Measurements from ENCODE around the gene CDC25B.
A peak's percentile ranks its signal among the peaks of the same experiment; 100 is the strongest.

The CDC25B gene

DNA sequence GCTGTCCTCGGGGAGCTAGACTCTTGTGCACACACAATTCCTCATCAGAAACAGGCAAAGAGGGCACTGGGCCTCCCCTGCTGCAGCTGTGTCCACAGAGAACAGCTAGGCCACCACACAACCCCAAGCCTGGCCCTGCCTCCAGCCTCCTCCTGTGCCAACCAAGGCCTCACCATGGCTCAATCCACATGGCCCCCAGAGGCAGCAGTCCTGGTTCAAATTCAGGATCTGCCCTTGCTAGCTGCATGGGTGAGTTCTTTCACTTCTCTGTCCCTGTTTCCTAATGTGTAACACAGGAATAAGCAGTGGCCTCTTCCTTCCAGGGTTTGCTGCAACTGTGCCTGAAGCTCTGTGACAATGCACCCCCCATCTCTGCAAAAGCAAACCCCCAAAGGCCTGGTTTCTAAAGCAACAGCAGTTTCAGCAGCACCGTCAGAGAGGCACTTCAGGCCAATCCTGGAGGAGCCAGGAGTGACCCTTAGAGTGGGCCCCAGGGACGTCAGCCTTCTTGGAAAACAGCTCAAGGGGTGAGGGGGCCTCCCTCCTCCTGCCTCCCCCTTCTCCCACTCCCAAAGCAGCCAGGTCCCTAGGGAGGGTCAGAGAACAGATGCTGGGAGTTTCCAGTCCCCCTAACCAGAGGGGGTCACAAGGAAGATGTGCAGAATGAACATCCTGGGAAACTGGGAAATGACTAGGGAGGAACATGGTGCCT, 30.8 kb upstream of the CDC25B start:
- DNase-seq: no peak

DNA sequence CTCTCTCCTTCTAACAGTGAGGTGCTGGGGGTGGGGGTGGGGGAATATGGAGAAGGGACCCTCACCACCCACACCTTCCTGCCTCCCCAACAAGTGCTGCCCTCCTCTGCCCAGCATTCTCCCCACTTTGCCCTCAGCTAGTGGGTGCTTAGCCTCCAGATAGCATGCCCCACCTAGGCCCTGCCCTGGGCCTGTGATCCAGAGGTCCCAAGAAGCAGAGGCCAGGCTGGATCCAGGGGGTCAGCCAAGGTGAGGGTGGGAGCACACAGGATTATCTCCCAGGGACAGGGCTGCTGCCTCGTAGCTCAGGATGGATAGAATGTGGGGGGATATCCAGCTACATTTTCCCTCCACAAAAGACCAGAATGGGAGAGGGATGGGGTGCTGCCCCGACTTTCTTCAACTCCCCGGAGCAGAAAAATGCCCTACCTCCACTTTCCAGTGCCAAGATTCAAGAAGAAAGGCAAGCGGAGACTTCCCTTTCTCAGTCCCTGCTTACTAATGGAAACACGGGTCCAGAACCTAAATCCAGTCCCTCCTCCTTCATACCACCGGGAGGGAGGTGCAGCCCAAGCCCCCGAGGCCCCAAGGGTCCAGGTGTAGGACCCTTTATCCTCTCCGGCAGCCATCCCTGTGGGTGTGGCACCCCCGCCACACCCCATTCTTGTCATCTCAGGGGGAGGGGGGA, 29.5 kb upstream of the CDC25B start:
- no peak for DNase-seq

DNA sequence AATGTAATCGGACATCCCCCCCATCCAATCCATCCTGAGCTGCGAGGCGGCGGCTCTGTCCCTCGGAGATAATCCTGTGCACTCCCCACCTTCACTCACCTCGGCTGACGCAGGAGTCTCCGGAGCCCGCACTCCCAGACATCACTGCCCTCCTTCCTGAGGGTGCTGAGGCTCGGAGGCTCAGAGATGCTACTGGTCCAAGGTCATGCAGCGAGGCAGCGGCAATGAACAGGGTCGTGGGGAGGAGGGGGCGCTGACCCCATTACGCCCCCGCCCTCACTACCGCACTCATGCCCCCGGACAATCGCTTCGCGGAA, 29.0 kb upstream of the CDC25B start:
- no peak for DNase-seq

DNA sequence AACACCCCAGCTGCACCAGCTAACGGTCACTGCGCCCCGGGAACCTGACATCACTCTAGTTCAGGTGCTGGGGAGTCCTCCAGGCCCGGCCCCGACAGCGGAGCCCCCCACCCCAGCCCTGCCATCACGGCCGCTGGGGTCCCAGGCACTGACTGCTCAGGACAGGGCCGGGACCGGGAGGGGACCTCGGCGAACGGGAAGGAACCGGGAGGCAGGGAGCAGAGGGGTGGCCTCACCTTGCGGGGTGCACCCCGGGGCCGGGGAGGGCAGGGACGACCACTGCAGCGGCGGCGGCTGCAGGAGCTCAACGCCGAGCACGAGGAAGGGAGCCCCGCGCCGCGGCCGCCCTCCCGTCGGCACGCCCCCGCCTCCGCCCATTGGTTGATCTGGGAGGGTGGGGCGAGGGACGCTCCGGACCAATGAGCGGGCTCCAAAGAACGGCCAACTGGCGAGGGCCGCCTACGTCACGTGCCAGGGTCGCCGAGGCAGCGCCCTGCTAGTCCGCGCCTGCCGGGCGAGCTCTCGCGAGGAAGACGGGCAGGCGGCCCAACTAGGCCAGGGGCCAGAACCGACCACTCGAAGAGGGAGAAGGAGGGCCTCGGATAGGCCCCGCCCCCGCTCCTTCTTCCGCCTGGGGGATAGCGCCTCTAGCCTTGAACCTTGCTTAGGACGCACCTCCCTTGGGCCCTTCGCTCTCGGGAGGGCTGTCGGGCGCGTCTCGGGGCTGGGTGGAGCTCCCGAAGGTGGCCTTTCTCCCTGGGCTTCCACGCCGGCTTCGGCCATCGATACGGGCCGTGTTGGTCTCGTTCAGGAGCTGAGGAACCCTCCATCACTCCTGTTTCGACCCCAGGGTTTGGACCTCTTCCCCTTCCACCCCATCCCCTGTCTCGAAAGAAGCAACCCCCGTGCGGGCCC, 28.4 kb upstream of the CDC25B start, which contains the start of gene ADISSP:
TSS of gene ADISSP (minus strand) at position 327 of the 915 bp plus-strand sequence. CDS start 7,653 bp downstream, outside the sequence.
- DNase-seq: peak; percentile 95 to 98

DNA sequence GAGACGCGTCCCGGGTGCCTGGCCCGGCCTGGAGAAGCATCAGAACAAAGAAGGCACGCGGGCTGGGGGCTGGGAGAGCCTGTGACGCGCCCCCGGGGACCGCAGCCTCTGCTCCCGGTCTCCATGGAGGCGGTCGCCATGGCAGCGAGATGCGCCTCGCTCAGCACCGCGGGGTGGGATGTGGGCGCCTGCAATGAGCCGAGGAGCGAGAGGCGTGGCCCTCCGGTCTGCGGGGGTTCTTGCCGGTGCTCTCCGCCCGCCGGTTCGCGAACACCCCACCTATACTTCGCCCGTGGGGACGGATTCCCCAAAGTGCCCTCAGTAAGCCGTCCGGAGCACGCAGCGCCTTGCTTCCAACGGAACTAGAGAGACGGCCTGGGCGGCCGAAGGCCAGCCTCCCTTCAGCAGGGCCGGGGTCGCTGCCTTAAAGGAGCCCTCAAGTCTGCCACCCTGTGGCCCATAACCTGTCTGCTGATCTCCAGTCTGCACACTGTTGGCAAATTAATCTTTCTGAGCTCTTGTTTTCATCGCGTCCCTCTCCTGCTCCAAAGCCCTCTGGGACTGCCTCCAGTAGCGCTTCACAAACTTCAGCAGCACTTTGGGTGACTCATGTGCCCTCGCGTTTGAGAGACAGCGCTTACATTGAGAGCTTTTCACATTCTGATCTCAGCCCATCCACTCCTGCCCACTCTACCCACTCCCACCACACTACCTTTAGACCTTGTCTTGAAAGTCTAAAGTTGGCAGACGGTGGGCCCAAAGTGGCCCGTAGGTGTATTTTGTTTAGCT, 27.6 kb upstream of the CDC25B start:
- peak; percentile 59 to 61 for DNase-seq

DNA sequence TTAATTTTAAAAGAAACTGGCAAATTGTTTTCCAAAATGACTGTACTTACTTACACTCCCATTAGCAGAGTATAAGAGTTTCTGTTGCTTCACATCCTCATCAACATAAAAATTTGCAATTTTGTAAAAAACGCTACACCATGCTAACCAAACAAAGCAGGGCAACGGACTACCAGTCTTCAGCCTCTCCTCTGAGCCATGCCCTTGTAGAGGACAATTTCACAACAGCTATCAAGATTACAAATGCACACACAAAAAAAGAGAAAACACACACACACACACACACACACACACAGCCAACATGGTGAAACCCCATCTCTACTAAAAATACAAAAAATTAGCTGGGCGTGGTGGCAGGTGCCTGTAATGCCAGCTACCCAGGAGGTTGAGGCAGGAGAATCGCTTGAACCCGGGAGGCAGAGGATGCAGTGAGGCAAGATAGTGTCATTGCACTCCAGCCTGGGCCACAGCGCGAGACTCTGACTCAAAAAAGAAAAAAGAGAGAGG, 24.5 kb upstream of the CDC25B start:
- DNase-seq: no peak

DNA sequence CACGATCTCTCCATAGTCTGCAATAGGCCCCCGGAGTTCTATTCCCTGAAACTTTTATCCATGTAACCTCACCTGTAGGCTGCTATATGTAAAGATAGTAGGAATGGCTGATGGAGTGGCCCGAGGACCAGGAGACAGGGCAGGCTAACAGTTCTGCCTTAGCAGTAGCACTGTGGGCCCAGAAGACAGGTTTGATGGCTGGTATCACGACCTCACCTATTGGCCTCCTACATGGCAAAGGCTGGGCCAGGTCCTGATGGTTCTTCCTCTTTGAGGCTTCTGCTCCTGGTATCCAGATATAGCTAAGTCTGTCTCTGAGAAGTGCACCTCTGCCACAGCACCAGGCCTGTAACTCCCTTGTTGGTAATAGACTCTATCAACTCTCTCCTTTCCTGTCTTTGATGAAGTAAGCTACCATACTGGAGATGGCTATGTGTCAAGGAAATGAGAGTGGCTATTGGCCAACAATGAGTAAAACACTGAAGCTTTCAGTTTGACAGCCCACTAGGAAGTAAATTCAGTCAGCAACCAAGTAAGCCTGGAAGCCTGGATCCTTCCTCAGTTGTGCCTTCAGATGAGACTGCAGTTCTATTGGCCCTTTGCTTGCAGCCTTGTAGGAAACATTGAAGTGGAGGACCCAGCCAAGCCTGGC, 20.5 kb upstream of the CDC25B start:
- no peak for DNase-seq

DNA sequence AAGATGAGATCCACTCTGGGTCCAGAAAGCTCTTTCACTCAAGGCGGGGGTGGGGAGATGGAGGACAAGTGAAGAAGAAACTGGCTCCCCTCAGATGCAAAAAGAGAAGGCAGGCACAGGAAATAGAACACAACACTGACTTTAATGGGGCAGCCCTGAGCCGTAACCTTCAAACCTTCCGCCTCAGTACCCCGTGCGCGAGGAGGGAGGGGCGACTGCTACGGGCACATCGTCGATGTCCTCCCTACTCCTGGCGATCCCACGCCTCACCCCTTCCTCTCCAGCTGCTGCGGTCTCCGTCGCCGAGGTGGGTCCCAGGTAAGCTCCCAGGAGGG, 18.8 kb upstream of the CDC25B start:
- DNase-seq: no peak

DNA sequence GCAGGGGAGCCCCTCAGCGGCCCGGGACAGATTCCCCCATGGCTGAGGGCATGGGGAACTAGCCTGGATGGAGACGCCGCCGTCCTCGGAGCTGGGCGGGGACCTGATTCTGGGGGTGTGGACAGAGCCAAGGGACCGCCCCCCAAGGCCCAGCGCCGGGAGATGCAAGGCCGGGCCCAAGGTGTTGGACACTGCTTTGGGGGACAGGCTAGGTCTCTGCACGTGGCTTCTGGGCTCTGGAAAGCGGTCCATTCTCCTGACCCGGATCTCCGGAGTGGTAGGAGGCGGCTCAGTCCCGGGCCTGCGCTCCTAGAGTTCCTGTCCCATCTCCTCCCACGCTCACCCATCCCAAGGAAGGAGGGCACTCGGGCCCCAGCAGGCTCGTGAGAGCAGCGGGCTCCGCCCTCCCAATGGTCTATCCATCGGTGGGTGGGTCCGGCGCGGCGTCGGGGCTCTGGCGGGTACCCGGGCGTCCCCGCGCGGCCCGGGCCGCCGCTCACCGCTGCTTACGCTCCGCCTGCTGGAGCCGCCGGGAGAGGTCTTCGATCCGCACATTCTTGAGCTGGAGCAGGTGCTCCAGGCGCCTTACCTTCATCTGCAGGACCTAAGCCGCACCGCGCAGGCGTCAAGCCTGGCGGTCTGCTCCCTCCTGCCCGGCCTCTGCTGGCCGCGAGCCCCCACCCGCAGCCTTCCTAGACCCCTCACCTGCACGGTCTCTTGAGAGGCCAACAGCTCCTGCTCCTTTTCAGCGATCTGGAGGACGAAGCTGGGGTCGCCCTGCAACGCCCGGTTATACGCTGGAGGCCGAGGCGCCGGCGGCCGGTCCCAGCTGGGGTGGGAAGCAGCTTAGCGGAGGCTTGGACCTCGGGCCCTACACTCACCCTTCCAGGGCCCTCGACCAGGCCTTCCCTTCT, 18.1 kb upstream of the CDC25B start:
- no peak for DNase-seq

DNA sequence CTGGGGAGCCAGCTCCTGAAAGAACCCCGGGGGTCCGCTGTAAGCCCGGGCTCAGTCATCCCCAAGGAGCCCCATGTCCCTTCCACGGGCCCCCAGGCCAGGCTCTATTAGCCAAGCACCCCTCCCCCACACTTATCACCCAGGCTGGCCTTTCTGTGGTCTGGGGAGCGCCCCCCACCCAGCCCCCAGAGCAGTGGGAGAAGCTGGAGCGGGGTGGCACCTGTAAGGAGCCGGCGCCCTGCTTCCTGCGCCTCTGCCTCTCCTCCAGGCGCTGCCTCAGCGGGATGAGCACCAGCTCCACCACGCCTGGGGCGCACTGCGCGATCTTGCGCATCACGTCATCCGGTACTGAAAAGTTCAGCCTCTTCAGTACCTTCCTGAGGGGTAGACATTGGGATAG, 17.1 kb upstream of the CDC25B start:
- no peak for DNase-seq

DNA sequence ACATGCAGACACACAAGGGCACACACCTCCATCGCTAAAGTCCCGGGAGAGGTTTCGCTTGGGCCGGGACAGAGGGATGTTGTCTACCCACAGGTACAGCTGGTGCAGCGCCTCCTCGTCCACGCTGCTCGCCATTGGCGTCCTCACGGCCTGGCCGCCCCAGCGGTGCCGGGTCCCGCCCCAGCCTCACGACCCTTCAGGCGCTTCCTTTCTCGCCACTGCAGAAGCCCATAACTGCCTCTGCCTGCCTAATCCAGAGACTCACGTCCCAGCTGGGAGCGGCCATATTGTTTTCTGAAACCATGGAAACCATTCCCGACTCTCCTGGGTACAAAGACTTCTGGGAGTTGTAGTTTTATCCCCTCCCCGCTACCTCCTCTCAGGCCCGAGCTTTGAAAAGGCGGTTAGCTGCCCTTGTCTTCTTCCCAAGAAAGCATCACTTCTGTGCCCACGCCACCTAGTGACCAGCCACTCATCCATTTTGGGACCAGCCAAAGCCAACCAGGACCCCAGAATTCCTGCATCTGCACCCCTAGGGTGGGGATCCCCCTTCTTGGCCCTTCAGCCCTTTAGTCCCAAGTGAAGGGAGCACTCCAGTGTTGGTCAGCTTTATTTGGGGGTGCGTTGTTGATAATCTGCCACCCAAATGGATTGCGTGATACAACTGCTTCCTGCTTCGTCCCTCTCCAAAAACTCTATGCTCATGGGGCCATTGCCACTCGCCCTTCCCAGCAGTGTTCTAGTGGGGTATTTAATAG, 14.8 kb upstream of the CDC25B start, which contains the start of gene SPEF1:
TSS of gene SPEF1 (minus strand) at position 296 of the 758 bp plus-strand sequence. CDS start at position 135, 161 bp downstream.
- DNase-seq: peak; percentile 69 to 81

DNA sequence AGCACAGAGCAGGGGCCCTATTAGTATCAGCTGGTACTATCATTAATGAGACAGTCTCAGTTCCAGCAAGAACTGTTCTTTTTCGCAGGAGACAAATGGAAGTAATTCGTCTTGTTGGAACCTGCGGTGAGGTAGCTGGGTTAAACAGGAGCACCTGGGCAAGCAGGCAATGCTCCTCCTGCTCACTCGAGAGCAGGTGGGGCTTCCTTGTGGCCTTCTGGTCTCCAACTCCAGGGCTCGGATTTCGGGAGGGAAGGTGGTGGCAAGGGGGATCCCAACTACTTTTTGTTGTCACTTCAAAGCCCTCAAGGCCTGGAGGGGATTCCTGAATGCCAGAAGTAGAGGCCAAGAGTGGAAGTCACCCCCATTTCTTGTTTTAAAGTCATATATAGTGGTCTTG, 13.5 kb upstream of the CDC25B start:
- no peak for DNase-seq

DNA sequence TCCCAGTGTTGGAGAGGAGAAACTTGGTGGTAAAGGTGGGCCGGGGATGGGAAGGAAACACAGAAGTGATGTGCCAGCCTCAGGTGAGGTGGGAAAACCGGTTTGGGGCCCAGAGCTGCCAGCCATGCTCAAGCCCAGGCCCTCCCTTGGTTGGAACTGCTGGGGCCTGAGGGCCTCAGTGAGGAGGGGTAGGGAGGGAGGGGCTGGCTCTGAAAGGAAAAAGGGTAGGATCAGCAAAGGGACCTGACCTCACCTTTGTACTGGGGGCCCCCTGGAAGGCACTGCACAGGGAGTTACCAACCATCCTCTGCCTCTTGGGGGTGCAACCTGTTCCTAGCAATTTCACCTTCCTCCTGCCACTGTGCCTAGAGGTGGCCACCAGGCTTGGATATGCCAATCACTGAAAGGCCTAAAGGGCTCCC, 13.0 kb upstream of the CDC25B start:
- no peak for DNase-seq

DNA sequence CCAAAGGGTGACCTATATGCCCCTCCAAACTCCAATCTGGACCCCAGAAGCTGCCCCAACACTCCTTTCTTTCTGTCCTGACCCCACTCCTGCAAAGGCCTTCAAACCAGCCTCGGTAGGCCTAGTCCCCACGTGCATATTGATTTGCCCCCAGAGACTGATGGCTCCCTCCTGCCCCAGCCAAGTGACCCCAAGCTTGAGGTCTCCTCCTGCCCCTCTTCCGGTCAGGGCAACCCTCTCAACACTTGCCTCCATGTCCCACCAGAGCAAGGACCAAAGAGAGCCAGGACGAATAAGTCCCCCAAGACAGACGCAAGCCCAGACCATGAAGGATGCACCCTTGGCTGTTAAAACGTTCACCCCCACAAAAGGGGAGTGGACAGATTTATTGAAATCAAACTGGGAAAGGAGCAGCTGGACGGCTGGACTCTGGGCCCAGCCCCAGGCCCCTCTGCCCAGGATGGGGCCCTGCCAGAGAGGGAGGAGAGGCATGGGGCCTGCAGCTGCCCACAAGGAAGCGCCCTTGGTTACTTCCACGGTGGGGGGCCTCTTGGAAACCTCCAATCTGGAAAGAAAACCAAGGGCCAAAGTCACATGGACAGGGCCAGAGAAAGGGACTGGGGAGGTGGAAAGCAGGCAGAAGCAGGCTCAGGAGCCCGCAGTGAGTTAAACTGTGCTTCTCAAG, 12.5 kb upstream of the CDC25B start:
- DNase-seq: no peak

DNA sequence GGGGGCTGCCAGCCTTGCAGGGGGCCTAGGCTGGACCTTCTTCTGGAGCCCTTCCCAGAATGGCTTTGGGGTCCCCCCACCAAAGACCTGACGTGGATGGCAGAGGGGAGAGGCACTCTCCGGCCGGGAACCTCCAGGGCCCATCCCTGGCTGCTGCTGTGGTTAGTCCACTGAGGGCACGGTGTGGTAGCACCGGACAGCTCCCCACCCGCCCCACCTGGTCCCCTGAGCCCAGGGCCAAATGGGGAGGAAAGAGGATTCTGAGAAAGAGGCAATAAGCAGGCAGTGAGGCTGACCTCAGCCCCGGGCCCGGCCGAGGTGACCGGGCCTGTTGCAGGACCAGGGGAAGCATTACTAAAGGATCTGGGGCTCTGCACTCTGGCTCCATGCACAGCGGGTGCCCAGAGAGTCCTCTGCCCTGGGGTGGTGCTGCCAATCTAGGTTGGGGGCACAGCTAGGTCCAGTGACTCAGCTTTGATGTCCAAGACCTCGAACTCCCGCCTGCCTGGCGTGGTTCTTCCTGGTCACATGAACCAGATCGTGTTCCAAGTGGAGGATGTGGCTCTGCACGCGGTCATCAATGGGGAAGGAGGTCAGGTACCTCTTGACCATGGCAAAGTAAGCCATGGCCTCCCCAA, 11.8 kb upstream of the CDC25B start:
- DNase-seq: no peak

DNA sequence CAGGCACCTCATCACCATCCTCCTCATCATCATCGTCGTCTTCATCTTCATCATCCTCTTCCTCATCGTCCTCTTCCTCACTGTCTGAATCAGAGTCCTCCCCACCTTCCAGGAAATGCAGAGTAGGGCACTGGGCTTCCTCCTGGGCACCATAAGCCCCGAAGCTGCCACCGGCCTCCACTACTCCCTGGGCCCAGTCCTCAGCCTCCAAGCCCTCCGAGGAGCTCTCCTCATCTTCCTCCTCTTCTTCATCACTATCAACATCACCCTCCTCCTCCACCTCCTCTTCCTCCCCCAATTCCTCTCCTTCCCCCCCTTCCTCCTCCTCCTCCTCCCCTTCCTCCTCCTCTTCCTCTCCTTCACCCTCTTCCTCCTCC, 11.3 kb upstream of the CDC25B start:
- no peak for DNase-seq

DNA sequence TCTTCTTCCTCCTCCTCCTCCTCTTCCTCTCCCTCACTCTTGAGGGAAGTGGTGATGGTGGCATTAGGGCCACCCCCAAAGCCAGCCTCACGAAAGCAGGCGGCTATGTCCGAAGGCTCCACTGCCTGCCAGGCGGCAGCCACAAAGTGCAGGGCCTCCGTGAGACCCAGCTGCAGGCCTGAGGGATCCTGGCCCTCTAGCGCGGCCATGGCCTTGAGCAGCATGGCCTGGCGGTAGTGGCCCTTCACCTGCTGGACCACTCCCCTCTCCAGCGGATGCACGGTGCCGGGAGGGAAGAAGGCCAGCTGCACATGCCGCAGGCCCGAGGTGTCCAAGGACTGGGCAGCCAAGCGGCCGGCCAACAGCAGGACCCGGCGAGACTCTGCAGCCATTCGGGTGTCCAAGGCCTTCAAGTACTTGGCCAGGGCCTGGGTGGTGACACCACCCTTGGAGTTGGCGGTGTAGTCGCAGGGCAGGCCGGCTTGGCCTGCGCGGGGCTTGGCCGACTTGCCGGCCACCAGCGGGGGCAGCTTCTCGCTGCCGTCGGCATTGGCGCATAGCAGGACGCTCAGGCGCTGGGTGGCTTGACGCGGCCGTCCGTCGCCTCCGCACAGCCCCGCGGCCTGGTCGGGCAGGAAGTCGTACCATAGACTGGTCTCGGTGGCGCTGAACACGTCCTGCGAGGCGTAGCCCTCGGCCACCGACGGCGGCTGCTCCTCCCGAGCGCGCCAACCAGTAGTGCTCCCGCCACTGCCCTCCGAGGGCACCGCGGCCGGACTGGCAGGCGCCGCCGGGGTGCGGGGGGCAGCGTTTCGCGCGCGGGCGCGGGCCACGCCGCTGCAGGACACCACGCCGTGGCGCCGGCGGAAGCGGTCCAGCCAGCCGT, 10.6 kb upstream of the CDC25B start:
- DNase-seq: no peak

DNA sequence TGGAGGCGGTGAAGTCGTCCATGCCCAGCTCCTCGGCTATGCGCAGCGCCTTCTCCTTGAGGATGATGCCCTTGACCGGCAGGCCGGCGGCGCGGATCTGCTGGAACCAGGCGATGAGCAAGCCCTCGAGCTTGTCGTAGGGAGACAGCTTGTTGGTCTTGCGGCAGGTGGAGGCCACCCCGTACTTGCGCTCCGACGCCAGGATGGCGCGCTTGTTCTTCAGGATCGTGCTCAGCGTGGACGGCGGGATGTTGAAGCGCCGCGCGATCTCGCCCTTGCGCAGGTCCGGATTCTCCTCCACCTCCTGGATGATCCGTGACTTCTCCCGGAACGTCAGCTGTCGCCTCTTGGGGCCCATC, 10.0 kb upstream of the CDC25B start:
- DNase-seq: no peak
